CD14-positive monocyte (primary cell): ENCODE results near the gene TRABD2A. TPM values are rescaled to one million over a fixed set of nuclear protein-coding genes. Genes with fewer than 3 reads are reported as not detected.

Experiments used
- DNase-seq, 3 donors: peaks; one replicate each; pipeline ENCODE4 v3.0.0-alpha.2; 2011 to 2022
- H2AFZ ChIP-seq: 2 replicates; pipeline ENCODE4 v1.6.0; 2012; ENCODE audit warnings: mild to moderate bottlenecking, low read depth, low read length, inconsistent platforms; ENCODE audit not compliant: insufficient read depth, poor library complexity, severe bottlenecking
- H3K27ac ChIP-seq, 2 donors: 1 replicate in 1 of 2; 2 replicates in 1 of 2; pipeline ENCODE4 v1.5.1; 2012 to 2013; ENCODE audit warnings: low read length in 2 of 2, control low read depth in 1 of 2, inconsistent platforms in 1 of 2, low read depth in 1 of 2, mild to moderate bottlenecking in 1 of 2
- H3K27me3 ChIP-seq, 2 donors: one replicate each; pipeline versions ENCODE4 v1.6.0 to v1.6.1; 2011 to 2013; ENCODE audit warnings: low read length in 2 of 2; ENCODE audit not compliant: control insufficient read depth in 2 of 2, insufficient read depth in 2 of 2
- H3K36me3 ChIP-seq, 2 donors: replicated peaks in 1 of 2; 1 replicate in 1 of 2; 2 replicates in 1 of 2; pipeline versions ENCODE4 v1.5.1 to v1.6.1; 2012 to 2013; ENCODE audit warnings: low read length in 2 of 2, control low read depth in 1 of 2, inconsistent platforms in 1 of 2, mild to moderate bottlenecking in 1 of 2; ENCODE audit not compliant: insufficient read depth in 2 of 2, control insufficient read depth in 1 of 2
- H3K4me1 ChIP-seq, 2 donors: 1 replicate in 1 of 2; 2 replicates in 1 of 2; pipeline versions ENCODE4 v1.5.1 to v1.6.1; 2012 to 2013; ENCODE audit warnings: low read length in 2 of 2, control low read depth in 1 of 2, inconsistent platforms in 1 of 2, mild to moderate bottlenecking in 1 of 2, moderate library complexity in 1 of 2; ENCODE audit not compliant: insufficient read depth in 2 of 2, control insufficient read depth in 1 of 2
- H3K4me2 ChIP-seq: replicated peaks from 2 replicates; pipeline ENCODE3; 2012; ENCODE audit warnings: low read length, moderate library complexity, mild to moderate bottlenecking; ENCODE audit not compliant: poor library complexity, severe bottlenecking; ENCODE audit errors: extremely low read depth
- H3K4me3 ChIP-seq, 3 experiments: fragments of 200-600 bp in 1 of 3; sonication (generic) in 1 of 3; replicated peaks in 1 of 3; 1 replicate in 2 of 3; 2 replicates in 1 of 3; pipeline ENCODE4 v1.5.1; 2011 to 2013; ENCODE audit warnings: low read length in 3 of 3, mild to moderate bottlenecking in 3 of 3, control low read depth in 2 of 3, low read depth in 2 of 3, inconsistent platforms in 1 of 3, moderate library complexity in 1 of 3
- H3K79me2 ChIP-seq: 2 replicates; pipeline ENCODE4 v1.6.0; 2012; ENCODE audit warnings: mild to moderate bottlenecking, control low read depth, inconsistent platforms, low read length, moderate library complexity; ENCODE audit not compliant: insufficient read depth
- H3K9ac ChIP-seq: 2 replicates; pipeline ENCODE4 v1.6.0; 2017; ENCODE audit warnings: low read length, mild to moderate bottlenecking; ENCODE audit not compliant: insufficient read depth, poor library complexity, severe bottlenecking
- H3K9me3 ChIP-seq, 2 donors: replicated peaks in 1 of 2; 1 replicate in 1 of 2; 2 replicates in 1 of 2; pipeline versions ENCODE4 v1.5.1 to v1.6.1; 2012 to 2013; ENCODE audit warnings: low read length in 2 of 2, control low read depth in 1 of 2; ENCODE audit not compliant: control insufficient read depth in 1 of 2, insufficient read depth in 1 of 2
- H4K20me1 ChIP-seq: 2 replicates; pipeline ENCODE4 v1.6.0; 2012; ENCODE audit warnings: mild to moderate bottlenecking, low read length, control low read depth, moderate library complexity; ENCODE audit not compliant: insufficient read depth
- H3K27ac Mint-ChIP-seq, 7 donors: one replicate each; pipeline ENCODE4 v1.8.0; 2020; ENCODE audit warnings: mild to moderate bottlenecking in 7 of 7, mixed read lengths in 7 of 7, moderate library complexity in 6 of 7, inconsistent platforms in 2 of 7
- H3K27me3 Mint-ChIP-seq, 3 donors: one replicate each; pipeline ENCODE4 v1.8.0; 2021 to 2022; ENCODE audit warnings: low read depth in 3 of 3, mild to moderate bottlenecking in 3 of 3, mixed read lengths in 3 of 3, moderate library complexity in 3 of 3, inconsistent platforms in 1 of 3
- H3K36me3 Mint-ChIP-seq, 2 donors: one replicate each; pipeline ENCODE4 v1.8.0; 2020; ENCODE audit warnings: mixed read lengths in 2 of 2, inconsistent platforms in 1 of 2, mild to moderate bottlenecking in 1 of 2
- H3K4me1 Mint-ChIP-seq: one replicate; pipeline ENCODE4 v1.8.0; 2020; ENCODE audit warnings: mild to moderate bottlenecking, mixed read lengths
- H3K4me3 Mint-ChIP-seq, 2 donors: one replicate each; pipeline ENCODE4 v1.8.0; 2020; ENCODE audit warnings: mild to moderate bottlenecking in 2 of 2, mixed read lengths in 2 of 2, moderate library complexity in 1 of 2
- H3K9me3 Mint-ChIP-seq, 7 donors: one replicate each; pipeline ENCODE4 v1.8.0; 2020 to 2022; ENCODE audit warnings: mixed read lengths in 7 of 7, mild to moderate bottlenecking in 6 of 7, moderate library complexity in 6 of 7, inconsistent platforms in 2 of 7
- CTCF ChIP-seq: fragments of 200-600 bp; IDR thresholded peaks from one replicate; pipeline ENCODE4 v1.8.0; 2022; ENCODE audit warnings: antibody characterized with exemption, mild to moderate bottlenecking
- WGBS: methylation state at CpG from one replicate; pipeline ENCODE4 v1.1.5; 2013; ENCODE audit warnings: missing lambda C conversion rate; ENCODE audit not compliant: insufficient coverage; 5-methylcytosine and 5-hydroxymethylcytosine counted together
- intact Hi-C, 2 donors: fragments of 100-400 bp; cut with micrococcal nuclease; formaldehyde crosslinking; loops; one replicate each; pipeline versions ENCODE4 v1.15.0 to v1.15.1; 2023
- polyA plus RNA-seq, 3 donors: library from polyadenylated mRNA; depleted of rRNA in 1 of 3; unstranded in 2 of 3; stranded (reverse) in 1 of 3; fragments of 300-500 nt in 2 of 3; fragments of >200 nt in 1 of 3; fragmentation: Illumina TruSeq in 2 of 3; gene quantifications; 1 replicate in 2 of 3; 2 replicates in 1 of 3; pipeline ENCODE4 v1.2.3, GENCODE V29; 2012 to 2021

Gene TRABD2A
- polyA plus RNA-seq, 3 donors: 0.53 to 0.95 (median 0.79) TPM

GRCh38 chr2:84823788-84824187 is 57.1 kb downstream of the TRABD2A start:
- Histone ChIP-seq H4K20me1 (no peaks in the 10 kb centered on the region), H3K4me1 (peaks cover 19% of the 10 kb centered on the region in 2 donors), H3K4me3 (no peak overlapping the region), H3K4me2 (no peak overlapping the region), H3K27me3 (no peaks in the 10 kb centered on the region), H3K9me3 (no peaks in the 10 kb centered on the region), H3K36me3 (no peaks in the 10 kb centered on the region), H3K27ac (no peak overlapping the region), H3K9ac (no peak overlapping the region), H3K79me2 (no peaks in the 10 kb centered on the region), H2AFZ (no peak overlapping the region)
- H3K36me3 Mint-ChIP-seq: no peaks in the 10 kb centered on the region
- intact Hi-C loops: no loop called here
- DNase-seq: no peak
- H3K9me3 Mint-ChIP-seq: peaks cover 0 to 8% (median 0%) of the 10 kb centered on the region in 7 donors
- H3K4me1 Mint-ChIP-seq: peaks cover 11% of the 10 kb centered on the region
- 99% methylated on average over 17 of the region's 21 CpGs for WGBS
- no peak for TF ChIP-seq CTCF
- H3K27me3 Mint-ChIP-seq: no peaks in the 10 kb centered on the region
- no peak overlapping the region for H3K27ac Mint-ChIP-seq
- H3K4me3 Mint-ChIP-seq: no peak overlapping the region

DNA sequence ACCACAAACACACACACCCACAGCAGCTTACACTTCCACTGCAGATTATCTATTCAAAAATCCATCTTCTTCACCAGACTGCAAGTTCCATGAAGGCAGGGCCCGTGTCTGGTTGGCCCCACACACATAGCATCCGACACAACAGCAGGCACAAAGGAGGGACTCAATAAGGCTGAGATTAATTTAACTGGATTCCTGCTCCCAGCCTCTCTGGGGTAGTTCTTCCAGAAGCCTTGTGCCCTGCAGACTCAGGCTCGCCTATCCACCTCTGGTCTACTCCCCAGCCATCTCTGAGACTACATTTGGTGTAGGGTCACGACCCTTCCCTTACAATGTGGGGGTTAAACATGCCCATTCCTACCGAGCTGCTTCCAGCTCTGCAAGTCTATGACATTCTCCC is 57.7 kb downstream of the TRABD2A start:
- Mint-ChIP-seq H3K36me3 (no peaks in the 10 kb centered on the region), H3K27me3 (no peaks in the 10 kb centered on the region), H3K4me1 (peaks cover 14% of the 10 kb centered on the region), H3K9me3 (peaks cover 0 to 8% (median 0%) of the 10 kb centered on the region in 7 donors), H3K4me3 (no peak overlapping the region), H3K27ac (no peak overlapping the region)
- H3K9me3 ChIP-seq: no peaks in the 10 kb centered on the region
- H4K20me1 ChIP-seq: no peaks in the 10 kb centered on the region
- no peak overlapping the region for H2AFZ ChIP-seq
- intact Hi-C loops: no loop called here
- no peak overlapping the region for H3K4me2 ChIP-seq
- no peak overlapping the region for H3K9ac ChIP-seq
- DNase-seq: no peak
- no CpG with 5 or more reads among the region's 5 CpGs for WGBS
- H3K79me2 ChIP-seq: no peaks in the 10 kb centered on the region
- H3K4me1 ChIP-seq: peaks cover 15% of the 10 kb centered on the region in 2 donors
- no peak for TF ChIP-seq CTCF
- no peaks in the 10 kb centered on the region for H3K27me3 ChIP-seq
- no peaks in the 10 kb centered on the region for H3K36me3 ChIP-seq
- H3K27ac ChIP-seq: no peak overlapping the region
- H3K4me3 ChIP-seq: no peak overlapping the region
